IPS-18a (cell line): ENCODE data around the gene SMARCB1.

Source experiments
- H3K27ac ChIP-seq: one replicate; pipeline ENCODE4 v1.5.1; 2013; ENCODE audit warnings: low read length
- H3K27me3 ChIP-seq: one replicate; pipeline ENCODE4 v1.6.1; 2013; ENCODE audit warnings: mild to moderate bottlenecking, low read length; ENCODE audit not compliant: control insufficient read depth, insufficient read depth
- H3K36me3 ChIP-seq: one replicate; pipeline ENCODE4 v1.6.1; 2013; ENCODE audit warnings: low read depth, low read length; ENCODE audit not compliant: control insufficient read depth
- H3K4me1 ChIP-seq: one replicate; pipeline ENCODE4 v1.6.1; 2013; ENCODE audit warnings: low read depth, low read length; ENCODE audit not compliant: control insufficient read depth
- H3K4me3 ChIP-seq: one replicate; pipeline ENCODE4 v1.5.1; 2013; ENCODE audit warnings: low read length
- H3K9ac ChIP-seq: one replicate; pipeline ENCODE4 v1.6.1; 2013; ENCODE audit warnings: mild to moderate bottlenecking, low read length, moderate library complexity
- H3K9me3 ChIP-seq: one replicate; pipeline ENCODE4 v1.6.1; 2013; ENCODE audit warnings: low read depth, low read length; ENCODE audit not compliant: control insufficient read depth

SMARCB1 gene

DNA sequence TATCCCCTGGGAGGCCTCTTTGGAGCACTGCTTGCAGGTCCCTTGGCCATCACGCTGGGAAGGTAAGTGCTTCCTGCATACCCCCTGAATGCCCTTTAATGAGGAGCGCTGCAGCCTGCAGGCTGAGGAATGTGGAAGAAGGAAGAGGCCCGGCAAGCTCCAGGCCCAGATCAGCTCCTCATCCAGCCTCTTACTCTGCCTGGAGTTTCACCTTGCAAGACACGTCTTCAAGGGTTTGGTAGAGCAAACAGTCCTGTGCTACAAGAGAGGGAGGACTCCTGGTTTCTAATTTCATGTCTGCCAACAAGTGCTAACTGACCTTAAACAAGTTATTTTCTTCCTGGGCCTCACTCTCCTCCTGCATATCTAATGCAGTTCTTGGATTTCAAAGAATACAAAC lies 81.8 kb downstream of the SMARCB1 start:
- Histone ChIP-seq H3K27ac (no peak overlapping the region), H3K9ac (no peak overlapping the region), H3K27me3 (no peaks in the 10 kb centered on the region), H3K9me3 (no peaks in the 10 kb centered on the region), H3K36me3 (peaks cover 17% of the 10 kb centered on the region), H3K4me3 (no peak overlapping the region), H3K4me1 (no peaks in the 10 kb centered on the region)

DNA sequence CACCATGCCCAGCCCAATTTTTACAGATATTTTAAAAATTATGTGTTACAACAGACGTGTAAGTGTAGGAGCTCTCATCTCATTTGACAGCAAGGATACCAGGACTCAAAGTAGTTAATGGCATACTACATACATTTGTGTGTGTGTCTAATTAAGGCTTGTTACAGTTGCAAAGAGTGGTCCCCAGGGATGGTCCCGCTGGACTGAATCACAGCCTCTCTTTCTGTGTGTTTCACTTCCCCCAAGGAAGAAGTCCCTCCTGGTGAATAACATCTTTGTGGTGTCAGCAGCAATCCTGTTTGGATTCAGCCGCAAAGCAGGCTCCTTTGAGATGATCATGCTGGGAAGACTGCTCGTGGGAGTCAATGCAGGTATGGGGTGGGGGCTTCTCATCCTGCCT lies 88.1 kb downstream of the SMARCB1 start:
- H3K27ac ChIP-seq: no peak overlapping the region
- no peak overlapping the region for H3K4me3 ChIP-seq
- peaks cover 3% of the 10 kb centered on the region for H3K36me3 ChIP-seq
- no peaks in the 10 kb centered on the region for H3K27me3 ChIP-seq
- H3K9me3 ChIP-seq: no peaks in the 10 kb centered on the region
- no peak overlapping the region for H3K9ac ChIP-seq
- H3K4me1 ChIP-seq: no peaks in the 10 kb centered on the region

DNA sequence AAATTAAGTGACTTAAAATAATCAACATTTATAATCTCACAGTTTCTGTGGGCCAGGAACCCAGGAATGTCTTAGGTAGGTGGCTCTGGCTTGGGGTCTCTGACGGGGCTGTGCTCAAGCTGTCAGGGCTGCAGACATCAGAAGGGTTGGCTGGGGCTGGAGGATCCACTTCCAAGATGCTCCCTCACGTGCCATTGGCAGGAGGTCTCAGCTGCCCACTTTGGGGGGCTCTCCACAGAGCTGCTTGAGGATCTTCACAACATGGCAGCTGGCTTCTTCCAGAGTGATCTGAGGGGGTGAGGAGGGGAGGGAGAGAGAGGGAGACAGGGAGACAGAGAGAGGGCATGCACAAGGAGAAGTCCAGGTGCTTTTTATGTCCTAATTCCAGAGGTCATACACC lies 89.0 kb downstream of the SMARCB1 start:
- no peaks in the 10 kb centered on the region for H3K36me3 ChIP-seq
- no peak overlapping the region for H3K27ac ChIP-seq
- H3K9me3 ChIP-seq: no peaks in the 10 kb centered on the region
- no peak overlapping the region for H3K9ac ChIP-seq
- H3K4me3 ChIP-seq: no peak overlapping the region
- H3K4me1 ChIP-seq: no peaks in the 10 kb centered on the region
- H3K27me3 ChIP-seq: no peaks in the 10 kb centered on the region

DNA sequence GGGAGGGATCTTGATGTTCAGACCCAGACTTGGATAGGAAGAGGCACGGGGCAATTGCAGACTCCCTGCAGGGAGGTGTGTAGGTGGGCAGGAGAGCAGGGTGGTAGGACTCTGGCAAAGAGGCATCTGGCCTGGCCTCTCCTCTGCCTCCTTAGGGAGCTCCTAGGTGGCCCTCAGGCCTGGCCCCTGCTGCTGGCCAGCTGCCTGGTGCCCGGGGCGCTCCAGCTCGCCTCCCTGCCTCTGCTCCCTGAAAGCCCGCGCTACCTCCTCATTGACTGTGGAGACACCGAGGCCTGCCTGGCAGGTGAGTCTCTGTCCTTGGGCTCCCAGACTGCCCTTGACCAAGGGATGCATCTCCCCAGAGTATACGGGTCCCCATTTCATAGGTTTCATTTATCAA lies 90.8 kb downstream of the SMARCB1 start:
- H3K9ac ChIP-seq: no peak overlapping the region
- H3K9me3 ChIP-seq: no peaks in the 10 kb centered on the region
- H3K4me1 ChIP-seq: no peaks in the 10 kb centered on the region
- H3K36me3 ChIP-seq: no peaks in the 10 kb centered on the region
- no peaks in the 10 kb centered on the region for H3K27me3 ChIP-seq
- no peak overlapping the region for H3K4me3 ChIP-seq
- H3K27ac ChIP-seq: no peak overlapping the region

DNA sequence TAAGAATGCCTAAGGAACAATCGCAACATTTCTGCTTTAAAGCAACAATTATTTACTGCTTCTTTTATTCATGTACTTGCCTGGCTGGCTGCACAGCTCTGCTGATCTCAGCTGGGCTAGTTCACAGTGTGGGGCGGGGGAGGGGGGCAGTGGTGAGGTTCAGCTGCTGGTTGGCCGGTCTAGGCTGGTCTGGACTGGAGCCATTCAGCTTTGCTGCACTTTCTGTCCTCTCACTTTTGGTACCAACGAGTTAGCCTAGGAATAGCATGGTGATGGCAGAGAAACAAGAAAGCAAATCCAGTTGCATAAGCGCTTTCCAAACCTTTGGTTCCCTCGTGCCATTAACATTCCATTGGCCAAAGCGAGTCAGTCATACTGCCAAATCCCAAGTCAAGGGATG lies 91.5 kb downstream of the SMARCB1 start:
- H3K4me3 ChIP-seq: no peak overlapping the region
- no peak overlapping the region for H3K27ac ChIP-seq
- no peaks in the 10 kb centered on the region for H3K9me3 ChIP-seq
- H3K27me3 ChIP-seq: no peaks in the 10 kb centered on the region
- no peaks in the 10 kb centered on the region for H3K4me1 ChIP-seq
- H3K36me3 ChIP-seq: no peaks in the 10 kb centered on the region
- H3K9ac ChIP-seq: no peak overlapping the region

DNA sequence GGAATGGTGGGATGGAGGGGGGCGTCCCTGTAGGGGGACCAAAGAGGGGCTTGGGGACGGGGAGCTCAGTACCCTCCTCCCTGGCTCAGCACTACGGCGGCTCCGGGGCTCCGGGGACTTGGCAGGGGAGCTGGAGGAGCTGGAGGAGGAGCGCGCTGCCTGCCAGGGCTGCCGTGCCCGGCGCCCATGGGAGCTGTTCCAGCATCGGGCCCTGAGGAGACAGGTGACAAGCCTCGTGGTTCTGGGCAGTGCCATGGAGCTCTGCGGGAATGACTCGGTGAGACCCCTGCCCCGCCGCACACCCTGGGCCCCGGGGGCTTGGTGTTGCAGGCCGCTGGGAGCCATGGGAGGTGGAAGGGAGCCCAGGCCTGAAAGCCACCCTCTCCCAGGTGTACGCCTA lies 95.6 kb downstream of the SMARCB1 start:
- H3K9ac ChIP-seq: no peak overlapping the region
- no peak overlapping the region for H3K27ac ChIP-seq
- no peak overlapping the region for H3K4me3 ChIP-seq
- H3K4me1 ChIP-seq: no peaks in the 10 kb centered on the region
- H3K27me3 ChIP-seq: no peaks in the 10 kb centered on the region
- H3K9me3 ChIP-seq: no peaks in the 10 kb centered on the region
- H3K36me3 ChIP-seq: no peaks in the 10 kb centered on the region

DNA sequence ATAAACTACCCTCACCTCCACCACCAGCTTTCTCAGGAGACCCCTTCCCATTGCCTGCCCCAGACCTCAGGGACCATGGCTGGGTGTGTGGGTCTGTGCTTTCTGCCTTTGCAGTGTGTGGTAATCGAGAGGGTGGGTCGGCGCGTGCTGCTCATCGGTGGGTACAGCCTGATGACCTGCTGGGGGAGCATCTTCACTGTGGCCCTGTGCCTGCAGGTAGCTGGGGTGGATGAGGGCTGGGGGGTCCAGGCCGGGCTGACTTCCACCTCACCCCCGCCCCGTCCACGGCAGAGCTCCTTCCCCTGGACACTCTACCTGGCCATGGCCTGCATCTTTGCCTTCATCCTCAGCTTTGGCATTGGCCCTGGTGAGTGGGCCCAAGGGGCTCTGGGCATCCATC lies 96.9 kb downstream of the SMARCB1 start:
- Histone ChIP-seq H3K27ac (no peak overlapping the region), H3K4me3 (no peak overlapping the region), H3K4me1 (no peaks in the 10 kb centered on the region), H3K27me3 (no peaks in the 10 kb centered on the region), H3K9ac (no peak overlapping the region), H3K36me3 (no peaks in the 10 kb centered on the region), H3K9me3 (no peaks in the 10 kb centered on the region)

DNA sequence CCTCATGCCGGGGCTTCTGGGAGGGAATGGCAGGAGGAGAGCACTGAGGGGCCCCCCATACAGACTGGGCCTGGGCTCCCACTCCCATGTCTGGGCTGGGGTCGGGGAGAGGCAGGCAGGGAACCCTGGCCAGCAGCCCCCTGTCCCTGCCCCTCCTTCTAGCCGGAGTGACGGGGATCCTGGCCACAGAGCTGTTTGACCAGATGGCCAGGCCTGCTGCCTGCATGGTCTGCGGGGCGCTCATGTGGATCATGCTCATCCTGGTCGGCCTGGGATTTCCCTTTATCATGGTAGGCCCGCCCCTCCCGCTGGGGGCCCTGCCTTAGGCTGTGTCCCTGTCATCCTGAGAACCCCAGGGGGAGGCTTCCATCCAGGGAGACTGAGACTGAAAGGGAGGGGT lies 97.4 kb downstream of the SMARCB1 start:
- H3K4me1 ChIP-seq: no peaks in the 10 kb centered on the region
- no peak overlapping the region for H3K4me3 ChIP-seq
- H3K9ac ChIP-seq: no peak overlapping the region
- no peaks in the 10 kb centered on the region for H3K9me3 ChIP-seq
- H3K27ac ChIP-seq: no peak overlapping the region
- H3K27me3 ChIP-seq: no peaks in the 10 kb centered on the region
- no peaks in the 10 kb centered on the region for H3K36me3 ChIP-seq
